GM23338 (cell line): ENCODE results near the gene TNFRSF4. TPM values are rescaled to one million over a fixed set of nuclear protein-coding genes. Genes with fewer than 3 reads are reported as not detected.
A peak's percentile ranks its signal among the peaks of the same experiment; 100 is the strongest.

ENCODE experiments used
- ATAC-seq: fragments of 200-7000 bp; cut with Tn5 transposase; 3 replicates; pipeline ENCODE4 v1.9.1; 2020
- DNase-seq: peaks from one replicate; pipeline ENCODE4 v3.0.0-alpha.2; 2015; ENCODE audit warnings: low spot score
- H2AFZ ChIP-seq: fragments of 200-600 bp; sonication (generic); 2 replicates; pipeline ENCODE4 v1.8.0; 2016; ENCODE audit warnings: antibody characterized with exemption, mild to moderate bottlenecking, moderate library complexity
- H3F3A ChIP-seq: fragments of 200-600 bp; sonication (generic); replicated peaks from 2 replicates; pipeline ENCODE4 v1.8.0; 2017; ENCODE audit warnings: antibody characterized with exemption, mixed run types, low read depth
- H3K27ac ChIP-seq: fragments of 200-600 bp; sonication (generic); 2 replicates; pipeline ENCODE4 v1.6.1; 2016; ENCODE audit warnings: low read depth
- H3K27me3 ChIP-seq: fragments of 200-600 bp; sonication (generic); 2 replicates; pipeline ENCODE4 v1.8.0; 2016; ENCODE audit warnings: mild to moderate bottlenecking, mixed run types, moderate library complexity; ENCODE audit not compliant: insufficient read depth
- H3K36me3 ChIP-seq: fragments of 200-600 bp; sonication (generic); 2 replicates; pipeline ENCODE4 v1.8.0; 2016; ENCODE audit warnings: mild to moderate bottlenecking; ENCODE audit not compliant: insufficient read depth
- H3K4me1 ChIP-seq: fragments of 200-600 bp; sonication (generic); 2 replicates; pipeline ENCODE4 v1.8.0; 2016; ENCODE audit warnings: mild to moderate bottlenecking, moderate library complexity; ENCODE audit not compliant: insufficient read depth
- H3K4me2 ChIP-seq: fragments of 200-600 bp; sonication (generic); 2 replicates; pipeline ENCODE4 v1.7.1; 2017; ENCODE audit warnings: mixed run types
- H3K4me3 ChIP-seq: fragments of 200-600 bp; sonication (generic); 2 replicates; pipeline ENCODE4 v1.6.1; 2016; ENCODE audit warnings: mixed run types
- H3K79me2 ChIP-seq: fragments of 200-600 bp; sonication (generic); replicated peaks from 2 replicates; pipeline ENCODE4 v1.8.0; 2017; ENCODE audit warnings: mild to moderate bottlenecking; ENCODE audit not compliant: insufficient read depth
- H3K9me2 ChIP-seq: fragments of 200-600 bp; sonication (generic); 2 replicates; pipeline ENCODE4 v1.8.0; 2017; ENCODE audit not compliant: insufficient read depth
- H4K20me1 ChIP-seq: fragments of 200-600 bp; sonication (generic); replicated peaks from 2 replicates; pipeline ENCODE4 v1.8.0; 2017; ENCODE audit warnings: mild to moderate bottlenecking; ENCODE audit not compliant: insufficient read depth
- H3K27ac Mint-ChIP-seq: 2 replicates; pipeline ENCODE4 v1.8.0; 2020; ENCODE audit warnings: inconsistent platforms, mild to moderate bottlenecking, moderate library complexity, mixed read lengths
- H3K27me3 Mint-ChIP-seq: 3 replicates; pipeline ENCODE4 v1.8.0; 2022; ENCODE audit warnings: low read depth, mild to moderate bottlenecking, moderate library complexity, mixed read lengths, inconsistent platforms; ENCODE audit not compliant: insufficient read depth, poor library complexity
- H3K36me3 Mint-ChIP-seq: 3 replicates; pipeline ENCODE4 v1.8.0; 2021; ENCODE audit warnings: low read depth, mild to moderate bottlenecking, inconsistent platforms, moderate library complexity, mixed read lengths
- H3K4me1 Mint-ChIP-seq: 3 replicates; pipeline ENCODE4 v1.8.0; 2020; ENCODE audit warnings: mild to moderate bottlenecking, inconsistent platforms, mixed read lengths
- H3K4me3 Mint-ChIP-seq: 3 replicates; pipeline ENCODE4 v1.8.0; 2021; ENCODE audit warnings: moderate library complexity, mild to moderate bottlenecking, inconsistent platforms, mixed read lengths
- H3K9me3 Mint-ChIP-seq: 3 replicates; pipeline ENCODE4 v1.8.0; 2020; ENCODE audit warnings: moderate library complexity, mild to moderate bottlenecking, inconsistent platforms, mixed read lengths
- CREB1 ChIP-seq: fragments of 250-450 bp; sonication (Bioruptor Pico); IDR thresholded peaks from 2 replicates; pipeline ENCODE4 v1.5.0; 2020; ENCODE audit warnings: low read depth, mild to moderate bottlenecking, moderate library complexity
- CTCF ChIP-seq, 2 experiments: fragments of 200-600 bp in 1 of 2; sonication (generic) in 1 of 2; conservative IDR thresholded peaks; 2 replicates each; pipeline versions ENCODE4 v1.5.1 to v1.6.1; 2016 to 2017; ENCODE audit warnings: antibody characterized with exemption in 2 of 2, low read depth in 2 of 2, mild to moderate bottlenecking in 2 of 2, moderate library complexity in 1 of 2
- ETS1 ChIP-seq: IDR thresholded peaks from 2 replicates; pipeline ENCODE4 v1.6.1; 2016; ENCODE audit warnings: antibody characterized with exemption
- EZH2 ChIP-seq: fragments of 200-600 bp; sonication (generic); IDR thresholded peaks from one replicate; pipeline ENCODE4 v1.8.0; 2017; ENCODE audit warnings: antibody characterized with exemption, mild to moderate bottlenecking, low read depth; ENCODE audit not compliant: unreplicated experiment
- EZH2phosphoT487 ChIP-seq: fragments of 200-600 bp; sonication (generic); IDR thresholded peaks from one replicate; pipeline ENCODE4 v1.8.1; 2018; ENCODE audit warnings: antibody characterized with exemption; ENCODE audit not compliant: unreplicated experiment
- JUNB ChIP-seq: IDR thresholded peaks from one replicate; pipeline ENCODE4 v1.6.1; 2016; ENCODE audit warnings: antibody characterized with exemption; ENCODE audit not compliant: unreplicated experiment
- NANOG ChIP-seq: IDR thresholded peaks from 2 replicates; pipeline ENCODE4 v1.6.1; 2016; ENCODE audit warnings: antibody characterized with exemption, borderline replicate concordance
- POLR2AphosphoS5 ChIP-seq: IDR thresholded peaks from 2 replicates; pipeline ENCODE4 v1.6.1; 2016; ENCODE audit warnings: antibody characterized with exemption, low read depth
- REST ChIP-seq: IDR thresholded peaks from one replicate; pipeline ENCODE4 v1.6.1; 2018; ENCODE audit warnings: antibody characterized with exemption; ENCODE audit not compliant: unreplicated experiment
- STAT1 ChIP-seq: IDR thresholded peaks from one replicate; pipeline ENCODE4 v1.6.1; 2016; ENCODE audit warnings: antibody characterized with exemption; ENCODE audit not compliant: unreplicated experiment
- ZNF114 ChIP-seq: fragments of 250-450 bp; sonication (Bioruptor Pico); IDR thresholded peaks from 2 replicates; pipeline ENCODE4 v1.5.0; 2020; ENCODE audit warnings: mild to moderate bottlenecking, moderate library complexity
- ZNF331 ChIP-seq: fragments of 250-450 bp; sonication (Bioruptor Pico); IDR thresholded peaks from 2 replicates; pipeline ENCODE4 v1.5.0; 2020; ENCODE audit warnings: low read depth, mild to moderate bottlenecking, moderate library complexity
- ZNF462 ChIP-seq: fragments of 250-450 bp; sonication (Bioruptor Pico); IDR thresholded peaks from 2 replicates; pipeline ENCODE4 v1.5.0; 2020; ENCODE audit warnings: mild to moderate bottlenecking, moderate library complexity
- polyA plus RNA-seq: library from polyadenylated mRNA; unstranded; fragments of >200 nt; fragmentation: Nextera tagmentation; extraction: Ambion mirVana; gene quantifications from 2 replicates; pipeline ENCODE4 v1.2.1, GENCODE V29; 2016
- total RNA-seq: library from RNA; depleted of rRNA; stranded (reverse); fragments of >200 nt; shearing (Covaris generic); gene quantifications from 2 replicates; pipeline ENCODE4 v1.2.3, GENCODE V29; 2014

Gene TNFRSF4
- total and polyA plus RNA-seq, 2 experiments from 2014 or later: not detected

GRCh38 chr1:1208713-1209433 is 5.1 kb downstream of the TNFRSF4 start:
- no peak for ATAC-seq
- no peaks in the 10 kb centered on the region for H3K36me3 Mint-ChIP-seq

More at GRCh38 chr1:1208713-1209433, 5.1 kb downstream of the TNFRSF4 start:
- TF ChIP-seq ZNF331 (CRISPR knock-in tag) (no peak), EZH2phosphoT487 (no peak), STAT1 (no peak), CTCF (conservative IDR thresholded peaks at IDR 0.05; ENCODE audit: low read depth in 2 of 2) (no peak), REST (no peak), ETS1 (no peak), NANOG (no peak), ZNF462 (CRISPR knock-in tag) (no peak), POLR2AphosphoS5 (no peak), CREB1 (CRISPR knock-in tag) (no peak), JUNB (no peak), ZNF114 (CRISPR knock-in tag) (no peak), EZH2 (no peak)
- peaks cover 13% of the 10 kb centered on the region; the same call in 1 of the 2 replicates for H3K27me3 ChIP-seq
- no peak overlapping the region for H3K4me2 ChIP-seq
- H3K9me2 ChIP-seq: no peaks in the 10 kb centered on the region
- no peaks in the 10 kb centered on the region for H3K36me3 ChIP-seq
- H3F3A ChIP-seq: no peaks in the 10 kb centered on the region
- no peaks in the 10 kb centered on the region for H3K79me2 ChIP-seq
- DNase-seq: peak; percentile 0
- H3K4me1 ChIP-seq: no peaks in the 10 kb centered on the region
- Mint-ChIP-seq H3K9me3 (no peaks in the 10 kb centered on the region; the same call in 2 of the 3 replicates), H3K27me3 (peaks cover 7% of the 10 kb centered on the region), H3K4me3 (no peak overlapping the region), H3K4me1 (no peaks in the 10 kb centered on the region), H3K27ac (no peak overlapping the region)
- H2AFZ ChIP-seq: no peak overlapping the region
- no peak overlapping the region for H3K27ac ChIP-seq
- H4K20me1 ChIP-seq: no peaks in the 10 kb centered on the region
- H3K4me3 ChIP-seq: no peak overlapping the region
